ENCODE data around the gene RGS16.

Gene RGS16

GRCh38 chr1:182607566-182607965 lies 3.4 kb upstream of the RGS16 start (continued):
- TF ChIP-seq ZNF518A (tag by site-specific recombination; conservative IDR thresholded peaks at IDR 0.05; ENCODE audit: low read depth): no peak
- TF ChIP-seq ZNF501 (tag by site-specific recombination; IDR thresholded peaks at IDR 0.05): no peak
- no peak for TF ChIP-seq SP2 (tag by site-specific recombination; IDR thresholded peaks at IDR 0.05)
- TF ChIP-seq SETDB1 (IDR thresholded peaks at IDR 0.05; ENCODE audit: insufficient read length, low read length): no peak
- TF ChIP-seq GFI1B (tag by site-specific recombination; IDR thresholded peaks at IDR 0.05): no peak
- no peak for TF ChIP-seq ZNF830 (tag by site-specific recombination; IDR thresholded peaks at IDR 0.05; ENCODE audit: low read depth)
- no peak for TF ChIP-seq ZSCAN4 (tag by site-specific recombination; IDR thresholded peaks at IDR 0.05)

GRCh38 chr1:182603646-182604174 lies 479 bp downstream of the RGS16 start:
- Histone ChIP-seq H3K4me3 (ENCODE audit: low read depth, low read length) (peak overlapping the region; percentile 26), H3K27ac (ENCODE audit: extremely low read depth, low read depth, low read length) (peak overlapping the region; percentile 70; the same call in 1 of the 2 replicates), H3K36me3 (ENCODE audit: control insufficient read depth in 2 of 2, insufficient read depth in 1 of 2, low read length in 2 of 2) (peaks cover 17 to 45% of the 10 kb centered on the region in 2 experiments; a peak in 2 of 3 replicates), H3K4me1 (ENCODE audit: control insufficient read depth, insufficient read depth, low read length) (peaks cover 6% of the 10 kb centered on the region), H3K9me3 (ENCODE audit: control insufficient read depth, insufficient read depth, low read depth, low read length) (no peaks in the 10 kb centered on the region)
- CTCF ChIA-PET: interaction anchor here (0.7 to 15.6 kb wide), 7 partner anchors 8 to 523 kb away, joined by 3 to 668 read pairs (median 3); partner anchors contain the start of gene NPL
- POLR2A ChIA-PET: interaction anchor here (0.8 to 1.3 kb wide), 3 partner anchors 12 to 181 kb away, joined by 4 to 11 read pairs (median 5); no protein-coding TSS in a partner anchor
- TF ChIP-seq ZNF280D (tag by site-specific recombination; IDR thresholded peaks at IDR 0.05): no peak
- TF ChIP-seq ZNF184 (tag by site-specific recombination; IDR thresholded peaks at IDR 0.05): no peak
- no peak for TF ChIP-seq SP3 (tag by site-specific recombination; IDR thresholded peaks at IDR 0.05)
- no peak for TF ChIP-seq ZSCAN18 (tag by site-specific recombination; IDR thresholded peaks at IDR 0.05)
- TF ChIP-seq ZNF792 (tag by site-specific recombination; IDR thresholded peaks at IDR 0.05): peak; percentile 19; the same call in 1 of the 2 replicates
- TF ChIP-seq ZFHX2 (tag by site-specific recombination; conservative IDR thresholded peaks at IDR 0.05): peak; percentile 51
- peak; percentile 31; the same call in 1 of the 2 replicates for TF ChIP-seq KLF9 (tag by site-specific recombination; IDR thresholded peaks at IDR 0.05; ENCODE audit: low read depth)
- 0 out of 2 replicates have a peak, but pooled peaks have one; percentile 19 for TF ChIP-seq ZBTB10 (tag by site-specific recombination; IDR thresholded peaks at IDR 0.05)
- peak; percentile 59; the same call in 1 of the 2 replicates for TF ChIP-seq EGR2 (tag by site-specific recombination; IDR thresholded peaks at IDR 0.05; ENCODE audit: low read depth)
- 0 out of 2 replicates have a peak, but pooled peaks have one; percentile 44 for TF ChIP-seq ZSCAN5A (tag by site-specific recombination; IDR thresholded peaks at IDR 0.05)
- no peak for TF ChIP-seq ZNF561 (tag by site-specific recombination; IDR thresholded peaks at IDR 0.05; ENCODE audit: borderline replicate concordance)
- TF ChIP-seq YY2 (tag by site-specific recombination; IDR thresholded peaks at IDR 0.05): no peak
- no peak for TF ChIP-seq ZFP37 (tag by site-specific recombination; IDR thresholded peaks at IDR 0.05)
- TF ChIP-seq ZNF214 (tag by site-specific recombination; IDR thresholded peaks at IDR 0.05; ENCODE audit: borderline replicate concordance): no peak

All from HEK293 (cell line).